Measurements from ENCODE around the gene VWA3B. TPM values are rescaled to one million over a fixed set of nuclear protein-coding genes. Genes with fewer than 3 reads are reported as not detected.

Gene VWA3B
- total RNA-seq, 1 experiment from 2014 or later: not detected

GRCh38 chr2:98177986-98178385 lies 91.0 kb downstream of the VWA3B start:
- H3K9me3 Mint-ChIP-seq (ENCODE audit: low read depth, unreplicated experiment): no peaks in the 10 kb centered on the region
- no TSS peak for BruUV-seq (replicated peaks)
- H3K4me3 Mint-ChIP-seq (ENCODE audit: low read depth, unreplicated experiment): no peak overlapping the region
- H3K36me3 Mint-ChIP-seq (ENCODE audit: insufficient read depth, unreplicated experiment): no peaks in the 10 kb centered on the region
- H3K27me3 Mint-ChIP-seq (ENCODE audit: unreplicated experiment): peaks cover 69% of the 10 kb centered on the region
- CTCF ChIA-PET: no interaction called here
- H3K27ac Mint-ChIP-seq (ENCODE audit: unreplicated experiment): no peak overlapping the region
- intact Hi-C loops (cut with micrococcal nuclease; ENCODE audit: unreplicated experiment): no loop called here
- DNase-seq: no peak
- TF ChIP-seq CTCF (IDR thresholded peaks at IDR 0.05; ENCODE audit: unreplicated experiment): no peak
- no peaks in the 10 kb centered on the region for H3K4me1 Mint-ChIP-seq (ENCODE audit: low read depth, unreplicated experiment)

DNA sequence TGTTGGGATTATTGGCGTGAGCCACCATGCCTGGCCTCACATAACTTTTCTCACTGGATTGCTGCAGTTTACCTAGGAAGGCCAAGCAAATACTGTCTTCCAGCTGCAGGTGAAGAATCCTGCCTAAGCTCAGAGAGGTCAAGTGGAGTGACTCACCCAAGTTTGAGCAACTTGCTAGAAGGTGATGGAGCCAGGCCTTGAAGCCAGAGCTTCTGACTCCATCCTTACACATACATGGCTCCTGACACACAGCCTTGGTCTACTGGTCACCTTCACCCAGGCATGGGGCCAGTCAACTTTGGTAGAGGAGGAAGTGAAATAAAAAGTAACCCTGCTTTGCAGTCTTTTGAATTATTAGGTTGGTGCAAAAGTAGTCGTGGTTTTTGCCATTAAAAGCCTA lies 93.5 kb downstream of the VWA3B start:
- Mint-ChIP-seq H3K27ac (ENCODE audit: unreplicated experiment) (no peak overlapping the region), H3K36me3 (ENCODE audit: insufficient read depth, unreplicated experiment) (no peaks in the 10 kb centered on the region), H3K9me3 (ENCODE audit: low read depth, unreplicated experiment) (no peaks in the 10 kb centered on the region), H3K4me3 (ENCODE audit: low read depth, unreplicated experiment) (no peak overlapping the region), H3K27me3 (ENCODE audit: unreplicated experiment) (peaks cover 54% of the 10 kb centered on the region), H3K4me1 (ENCODE audit: low read depth, unreplicated experiment) (no peaks in the 10 kb centered on the region)
- CTCF ChIA-PET: no interaction called here
- intact Hi-C loops (cut with micrococcal nuclease; ENCODE audit: unreplicated experiment): loop anchor here (10.0 kb wide), 1 partner anchor 204 kb away; no protein-coding TSS in a partner anchor
- no peak for DNase-seq
- TF ChIP-seq CTCF (IDR thresholded peaks at IDR 0.05; ENCODE audit: unreplicated experiment): no peak
- no TSS peak for BruUV-seq (replicated peaks)

- no TSS peak for BruUV-seq (replicated peaks)
- Mint-ChIP-seq H3K4me1 (ENCODE audit: low read depth, unreplicated experiment) (no peaks in the 10 kb centered on the region), H3K4me3 (ENCODE audit: low read depth, unreplicated experiment) (no peak overlapping the region), H3K9me3 (ENCODE audit: low read depth, unreplicated experiment) (no peaks in the 10 kb centered on the region), H3K36me3 (ENCODE audit: insufficient read depth, unreplicated experiment) (no peaks in the 10 kb centered on the region), H3K27ac (ENCODE audit: unreplicated experiment) (no peak overlapping the region), H3K27me3 (ENCODE audit: unreplicated experiment) (peaks cover 45% of the 10 kb centered on the region)
- DNase-seq: no peak
- CTCF ChIA-PET: no interaction called here
- no peak for TF ChIP-seq CTCF (IDR thresholded peaks at IDR 0.05; ENCODE audit: unreplicated experiment)
- intact Hi-C loops (cut with micrococcal nuclease; ENCODE audit: unreplicated experiment): loop anchor here (10.0 kb wide), 1 partner anchor 203 kb away; no protein-coding TSS in a partner anchor
Observed at GRCh38 chr2:98181346-98181745, 94.4 kb downstream of the VWA3B start.

DNA sequence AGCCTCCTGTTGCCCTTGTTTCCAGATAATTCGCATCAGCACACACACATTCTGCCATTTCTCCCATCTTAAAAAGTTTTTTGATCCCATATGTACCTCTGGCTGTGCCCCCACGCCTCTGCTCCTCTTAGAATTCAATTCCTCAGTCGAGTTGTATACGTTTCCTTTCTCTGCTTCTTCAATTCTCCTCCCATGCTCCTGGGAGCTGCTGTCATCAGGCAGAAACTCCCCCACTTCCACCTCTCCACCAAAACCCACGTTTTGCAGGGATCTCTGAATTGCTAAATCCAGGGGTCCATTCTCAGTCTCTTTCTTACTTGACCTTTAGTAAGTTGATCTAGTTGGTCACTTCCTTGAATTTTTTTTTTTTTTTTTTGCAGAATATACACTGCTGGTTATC lies 98.8 kb downstream of the VWA3B start:
- Mint-ChIP-seq H3K9me3 (ENCODE audit: low read depth, unreplicated experiment) (no peaks in the 10 kb centered on the region), H3K4me3 (ENCODE audit: low read depth, unreplicated experiment) (no peak overlapping the region), H3K27me3 (ENCODE audit: unreplicated experiment) (peaks cover 2% of the 10 kb centered on the region), H3K27ac (ENCODE audit: unreplicated experiment) (no peak overlapping the region), H3K4me1 (ENCODE audit: low read depth, unreplicated experiment) (no peaks in the 10 kb centered on the region), H3K36me3 (ENCODE audit: insufficient read depth, unreplicated experiment) (no peaks in the 10 kb centered on the region)
- CTCF ChIA-PET: no interaction called here
- intact Hi-C loops (cut with micrococcal nuclease; ENCODE audit: unreplicated experiment): loop anchor here (5.0 to 10.0 kb wide), 2 partner anchors 199 to 484 kb away; no protein-coding TSS in a partner anchor
- no peak for DNase-seq
- no TSS peak for BruUV-seq (replicated peaks)
- TF ChIP-seq CTCF (IDR thresholded peaks at IDR 0.05; ENCODE audit: unreplicated experiment): no peak
